SK-N-SH (cell line): Measurements from ENCODE around the gene CRYZL1. TPM values are rescaled to one million over a fixed set of nuclear protein-coding genes. Genes with fewer than 3 reads are reported as not detected.

Experiments used
- CTCF ChIA-PET: fragments of 300-600, 350-600 bp; formaldehyde crosslinking; extraction: SDS; loops from one replicate; lab custom pipeline; 2021; lab: Yijun Ruan, JAX
- POLR2A ChIA-PET: fragments of 350-600 bp; sonication (Branson Sonifier 250); formaldehyde crosslinking; extraction: SDS; loops from one replicate; lab custom pipeline; 2020; ENCODE audit warnings: antibody characterized with exemption, inconsistent platforms; lab: Yijun Ruan, JAX
- DNase-seq: peaks from one replicate; pipeline ENCODE4 v3.0.0; 2012
- H2AFZ ChIP-seq: fragments of 200-600 bp; sonication (generic); 2 replicates; pipeline ENCODE4 v1.8.1; 2016; ENCODE audit warnings: antibody characterized with exemption, mild to moderate bottlenecking, low read depth
- H3F3A ChIP-seq: fragments of 200-600 bp; sonication (generic); replicated peaks from 2 replicates; pipeline ENCODE3; 2016; ENCODE audit warnings: antibody characterized with exemption, mild to moderate bottlenecking; ENCODE audit not compliant: insufficient read depth
- H3K27ac ChIP-seq, 2 experiments: fragments of 200-500 bp in 1 of 2; fragments of 200-600 bp in 1 of 2; sonication (Bioruptor generic) in 1 of 2; sonication (generic), shearing (Covaris generic) in 1 of 2; 2 replicates each; pipeline versions ENCODE4 v1.5.1 to v1.6.1; 2014 to 2016; ENCODE audit warnings: low read depth in 2 of 2, inconsistent platforms in 1 of 2, low read length in 1 of 2, mild to moderate bottlenecking in 1 of 2, mixed read lengths in 1 of 2
- H3K27me3 ChIP-seq: fragments of 200-600 bp; sonication (generic), shearing (Covaris generic); 2 replicates; pipeline ENCODE4 v1.6.1; 2016; ENCODE audit warnings: mixed run types; ENCODE audit not compliant: insufficient read depth
- H3K36me3 ChIP-seq, 2 experiments: fragments of 200-500 bp in 1 of 2; fragments of 200-600 bp in 1 of 2; sonication (Bioruptor generic) in 1 of 2; sonication (generic) in 1 of 2; replicated peaks in 1 of 2; 2 replicates each; pipeline versions ENCODE3 to v1.5.1; 2014 to 2016; ENCODE audit warnings: low read length in 1 of 2, mild to moderate bottlenecking in 1 of 2; ENCODE audit not compliant: insufficient read depth in 2 of 2, control insufficient read depth in 1 of 2
- H3K4me1 ChIP-seq, 2 experiments: fragments of 200-500 bp in 1 of 2; fragments of 200-600 bp in 1 of 2; sonication (Bioruptor generic) in 1 of 2; sonication (generic), shearing (Covaris generic) in 1 of 2; 2 replicates each; pipeline versions ENCODE4 v1.5.1 to v1.6.1; 2014 to 2016; ENCODE audit warnings: low read depth in 1 of 2, low read length in 1 of 2, mixed run types in 1 of 2; ENCODE audit not compliant: insufficient read depth in 2 of 2, control insufficient read depth in 1 of 2
- H3K4me2 ChIP-seq: fragments of 200-600 bp; sonication (generic), shearing (Covaris generic); 2 replicates; pipeline ENCODE4 v1.6.1; 2017; ENCODE audit warnings: mixed run types
- H3K4me3 ChIP-seq, 2 experiments: fragments of 200-500 bp in 1 of 2; fragments of 200-600 bp in 1 of 2; sonication (Bioruptor generic) in 1 of 2; sonication (generic), shearing (Covaris generic) in 1 of 2; 2 replicates each; pipeline versions ENCODE4 v1.5.1 to v1.8.1; 2014 to 2016; ENCODE audit warnings: low read depth in 2 of 2, inconsistent platforms in 1 of 2, low read length in 1 of 2, mild to moderate bottlenecking in 1 of 2, mixed read lengths in 1 of 2, moderate library complexity in 1 of 2
- H3K79me2 ChIP-seq: fragments of 200-600 bp; sonication (generic); 2 replicates; pipeline ENCODE4 v1.8.1; 2017; ENCODE audit warnings: mild to moderate bottlenecking; ENCODE audit not compliant: insufficient read depth
- H3K9ac ChIP-seq: fragments of 200-600 bp; sonication (generic); 2 replicates; pipeline ENCODE4 v1.6.1; 2017; ENCODE audit warnings: mixed run types
- H3K9me2 ChIP-seq: fragments of 200-600 bp; sonication (generic); 2 replicates; pipeline ENCODE4 v1.6.1; 2017; ENCODE audit warnings: mixed run types
- H3K9me3 ChIP-seq: fragments of 200-600 bp; sonication (generic); 2 replicates; pipeline ENCODE4 v1.6.1; 2017; ENCODE audit warnings: mixed run types, mild to moderate bottlenecking, moderate library complexity
- H4K20me1 ChIP-seq: fragments of 200-600 bp; sonication (generic); 2 replicates; pipeline ENCODE4 v1.6.1; 2017; ENCODE audit warnings: mild to moderate bottlenecking, mixed run types; ENCODE audit not compliant: insufficient read depth
- EZH2phosphoT487 ChIP-seq: fragments of 200-600 bp; sonication (generic); IDR thresholded peaks from 2 replicates; pipeline ENCODE4 v1.6.1; 2017; ENCODE audit warnings: low read depth, mixed run types, mild to moderate bottlenecking, antibody characterized with exemption, moderate library complexity, borderline replicate concordance
- FOSL2 ChIP-seq: IDR thresholded peaks from 2 replicates; pipeline ENCODE4 v1.4.0; 2012; ENCODE audit warnings: low read depth, mild to moderate bottlenecking, moderate library complexity, borderline replicate concordance
- FOXM1 ChIP-seq: IDR thresholded peaks from 2 replicates; pipeline ENCODE4 v1.4.0; 2012; ENCODE audit warnings: low read depth, mild to moderate bottlenecking
- JUND ChIP-seq: IDR thresholded peaks from 2 replicates; pipeline ENCODE4 v1.4.0; 2012
- POLR2AphosphoS5 ChIP-seq: IDR thresholded peaks from 2 replicates; pipeline ENCODE4 v1.6.1; 2012; ENCODE audit warnings: low read depth, low read length
- SIN3A ChIP-seq: IDR thresholded peaks from 2 replicates; pipeline ENCODE4 v1.6.1; 2012; ENCODE audit warnings: low read depth, mild to moderate bottlenecking, low read length, moderate library complexity, borderline replicate concordance
- WGBS: methylation state at CpG from one replicate; pipeline ENCODE4 v1.1.6; 2017; ENCODE audit warnings: low lambda C conversion rate; 5-methylcytosine and 5-hydroxymethylcytosine counted together
- polyA plus RNA-seq, 3 experiments: library from polyadenylated mRNA; depleted of rRNA; stranded (reverse); fragments of >200 nt; gene quantifications; 2 replicates each; pipeline ENCODE4 v1.2.3, GENCODE V29; 2012
- TF ChIP-seq, protein P1 (sequence below): fragments of 150-350 bp; IDR thresholded peaks from 2 replicates; pipeline ENCODE4 v1.6.1; 2017; ENCODE audit warnings: antibody characterized with exemption, low read length, low read depth, borderline replicate concordance
- TF ChIP-seq, protein P2 (sequence below): IDR thresholded peaks from 2 replicates; pipeline ENCODE4 v1.4.0; 2012; ENCODE audit warnings: low read depth, borderline replicate concordance
- TF ChIP-seq, protein P3 (sequence below): IDR thresholded peaks from 2 replicates; pipeline ENCODE4; 2012

CRYZL1 gene
- polyA plus RNA-seq, 1 of the 3 experiments (the other 2 are of a cell fraction): 26.3 TPM

DNA sequence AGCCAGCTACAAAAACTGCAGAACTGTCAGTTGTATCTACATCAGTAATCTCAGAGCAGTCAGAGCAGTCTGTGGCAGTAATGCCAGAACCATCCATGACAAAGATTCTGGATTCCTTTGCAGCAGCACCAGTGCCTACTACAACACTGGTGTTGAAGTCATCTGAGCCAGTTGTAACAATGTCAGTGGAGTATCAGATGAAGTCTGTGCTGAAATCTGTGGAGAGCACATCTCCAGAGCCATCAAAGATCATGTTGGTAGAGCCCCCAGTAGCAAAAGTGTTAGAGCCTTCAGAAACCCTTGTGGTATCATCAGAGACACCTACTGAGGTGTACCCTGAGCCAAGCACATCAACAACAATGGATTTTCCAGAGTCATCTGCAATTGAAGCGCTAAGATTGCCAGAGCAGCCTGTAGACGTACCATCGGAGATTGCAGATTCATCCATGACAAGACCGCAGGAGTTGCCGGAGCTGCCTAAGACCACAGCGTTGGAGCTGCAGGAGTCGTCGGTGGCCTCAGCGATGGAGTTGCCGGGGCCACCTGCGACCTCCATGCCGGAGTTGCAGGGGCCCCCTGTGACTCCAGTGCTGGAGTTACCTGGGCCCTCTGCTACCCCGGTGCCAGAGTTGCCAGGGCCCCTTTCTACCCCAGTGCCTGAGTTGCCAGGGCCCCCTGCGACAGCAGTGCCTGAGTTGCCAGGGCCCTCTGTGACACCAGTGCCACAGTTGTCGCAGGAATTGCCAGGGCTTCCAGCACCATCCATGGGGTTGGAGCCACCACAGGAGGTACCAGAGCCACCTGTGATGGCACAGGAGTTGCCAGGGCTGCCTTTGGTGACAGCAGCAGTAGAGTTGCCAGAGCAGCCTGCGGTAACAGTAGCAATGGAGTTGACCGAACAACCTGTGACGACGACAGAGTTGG, 91.4 kb downstream of the CRYZL1 start:
- H3K79me2 ChIP-seq: peaks cover 99% of the 10 kb centered on the region
- no peak overlapping the region for H2AFZ ChIP-seq
- no peak for DNase-seq
- no peak overlapping the region for H3K27ac ChIP-seq
- H3K9me2 ChIP-seq: no peaks in the 10 kb centered on the region
- peaks cover 79 to 87% of the 10 kb centered on the region in 2 experiments for H3K36me3 ChIP-seq
- H4K20me1 ChIP-seq: peaks cover 97% of the 10 kb centered on the region
- POLR2A ChIA-PET: interaction anchor here (1.6 kb wide), 1 partner anchor 8 kb away, joined by 5 read pairs; the partner anchor contains the start of genes GART and SON
- H3K4me1 ChIP-seq: peaks cover 2 to 10% of the 10 kb centered on the region in 2 experiments; a peak in 3 of 4 replicates
- no peak overlapping the region for H3K4me3 ChIP-seq
- 97% methylated on average over 6 of the region's 19 CpGs for WGBS
- H3K27me3 ChIP-seq: no peaks in the 10 kb centered on the region
- CTCF ChIA-PET: no interaction called here
- TF ChIP-seq FOXM1 (no peak), SIN3A (no peak), EZH2phosphoT487 (no peak), POLR2AphosphoS5 (0 out of 2 replicates have a peak, but pooled peaks have one; percentile 16)
- TF ChIP-seq, protein P1, sequence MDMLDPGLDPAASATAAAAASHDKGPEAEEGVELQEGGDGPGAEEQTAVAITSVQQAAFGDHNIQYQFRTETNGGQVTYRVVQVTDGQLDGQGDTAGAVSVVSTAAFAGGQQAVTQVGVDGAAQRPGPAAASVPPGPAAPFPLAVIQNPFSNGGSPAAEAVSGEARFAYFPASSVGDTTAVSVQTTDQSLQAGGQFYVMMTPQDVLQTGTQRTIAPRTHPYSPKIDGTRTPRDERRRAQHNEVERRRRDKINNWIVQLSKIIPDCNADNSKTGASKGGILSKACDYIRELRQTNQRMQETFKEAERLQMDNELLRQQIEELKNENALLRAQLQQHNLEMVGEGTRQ: no peak
- TF ChIP-seq, protein P2, sequence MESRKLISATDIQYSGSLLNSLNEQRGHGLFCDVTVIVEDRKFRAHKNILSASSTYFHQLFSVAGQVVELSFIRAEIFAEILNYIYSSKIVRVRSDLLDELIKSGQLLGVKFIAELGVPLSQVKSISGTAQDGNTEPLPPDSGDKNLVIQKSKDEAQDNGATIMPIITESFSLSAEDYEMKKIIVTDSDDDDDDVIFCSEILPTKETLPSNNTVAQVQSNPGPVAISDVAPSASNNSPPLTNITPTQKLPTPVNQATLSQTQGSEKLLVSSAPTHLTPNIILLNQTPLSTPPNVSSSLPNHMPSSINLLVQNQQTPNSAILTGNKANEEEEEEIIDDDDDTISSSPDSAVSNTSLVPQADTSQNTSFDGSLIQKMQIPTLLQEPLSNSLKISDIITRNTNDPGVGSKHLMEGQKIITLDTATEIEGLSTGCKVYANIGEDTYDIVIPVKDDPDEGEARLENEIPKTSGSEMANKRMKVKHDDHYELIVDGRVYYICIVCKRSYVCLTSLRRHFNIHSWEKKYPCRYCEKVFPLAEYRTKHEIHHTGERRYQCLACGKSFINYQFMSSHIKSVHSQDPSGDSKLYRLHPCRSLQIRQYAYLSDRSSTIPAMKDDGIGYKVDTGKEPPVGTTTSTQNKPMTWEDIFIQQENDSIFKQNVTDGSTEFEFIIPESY: no peak
- H3F3A ChIP-seq: peaks cover 11% of the 10 kb centered on the region
- no peaks in the 10 kb centered on the region for H3K9me3 ChIP-seq
- no peak overlapping the region for H3K9ac ChIP-seq
- no peak overlapping the region for H3K4me2 ChIP-seq

DNA sequence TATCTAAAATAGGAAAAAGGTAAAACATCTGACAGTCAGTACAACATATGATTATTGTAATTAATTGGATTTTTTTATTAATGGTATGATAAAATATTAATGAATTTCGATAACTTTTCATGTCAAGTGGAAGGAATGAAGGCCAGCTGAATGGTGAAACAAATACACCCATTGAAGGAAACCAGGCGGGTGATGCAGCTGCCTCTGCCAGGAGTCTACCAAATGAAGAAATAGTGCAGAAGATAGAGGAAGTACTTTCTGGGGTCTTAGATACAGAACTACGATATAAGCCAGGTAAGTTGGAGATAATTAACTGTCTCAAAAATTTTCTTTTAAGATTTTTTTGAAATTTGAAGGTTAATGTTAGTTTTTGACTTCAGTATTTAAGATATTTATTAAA, 95.5 kb downstream of the CRYZL1 start:
- TF ChIP-seq FOSL2: no peak
- no peak for TF ChIP-seq JUND
- TF ChIP-seq, protein P3, sequence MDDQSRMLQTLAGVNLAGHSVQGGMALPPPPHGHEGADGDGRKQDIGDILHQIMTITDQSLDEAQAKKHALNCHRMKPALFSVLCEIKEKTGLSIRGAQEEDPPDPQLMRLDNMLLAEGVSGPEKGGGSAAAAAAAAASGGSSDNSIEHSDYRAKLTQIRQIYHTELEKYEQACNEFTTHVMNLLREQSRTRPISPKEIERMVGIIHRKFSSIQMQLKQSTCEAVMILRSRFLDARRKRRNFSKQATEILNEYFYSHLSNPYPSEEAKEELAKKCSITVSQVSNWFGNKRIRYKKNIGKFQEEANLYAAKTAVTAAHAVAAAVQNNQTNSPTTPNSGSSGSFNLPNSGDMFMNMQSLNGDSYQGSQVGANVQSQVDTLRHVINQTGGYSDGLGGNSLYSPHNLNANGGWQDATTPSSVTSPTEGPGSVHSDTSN: no peak
- Histone ChIP-seq H3K9me2 (no peaks in the 10 kb centered on the region), H4K20me1 (peaks cover 77% of the 10 kb centered on the region), H3K4me2 (peak overlapping the region; percentile 76; the same call in 1 of the 2 replicates), H3K27ac (peak overlapping the region in 1 of 2 experiments; percentile 25; a peak in 2 of 4 replicates), H3K4me1 (peaks cover 8 to 10% of the 10 kb centered on the region in 2 experiments; a peak in 3 of 4 replicates), H3K4me3 (no peak overlapping the region), H2AFZ (no peak overlapping the region), H3K36me3 (peaks cover 40 to 52% of the 10 kb centered on the region in 2 experiments), H3K27me3 (no peaks in the 10 kb centered on the region), H3K79me2 (peaks cover 90% of the 10 kb centered on the region), H3F3A (peaks cover 34% of the 10 kb centered on the region), H3K9me3 (no peaks in the 10 kb centered on the region), H3K9ac (peak overlapping the region; percentile 97; the same call in 1 of the 2 replicates)
- CTCF ChIA-PET: interaction anchor here (0.9 kb wide), 1 partner anchor 185 kb away, joined by 4 read pairs; no protein-coding TSS in a partner anchor
- DNase-seq: no peak
- POLR2A ChIA-PET: no interaction called here
- 77% methylated on average over 3 of the region's 3 CpGs for WGBS
